DMS 273 (cell line): ENCODE measurements around the gene MMP25.

ENCODE experiments used
- DNase-seq: peaks from one replicate; lab custom pipeline; 2025; ENCODE audit not compliant: unreplicated experiment; lab: John Stamatoyannopoulos, UW

The MMP25 gene

DNA sequence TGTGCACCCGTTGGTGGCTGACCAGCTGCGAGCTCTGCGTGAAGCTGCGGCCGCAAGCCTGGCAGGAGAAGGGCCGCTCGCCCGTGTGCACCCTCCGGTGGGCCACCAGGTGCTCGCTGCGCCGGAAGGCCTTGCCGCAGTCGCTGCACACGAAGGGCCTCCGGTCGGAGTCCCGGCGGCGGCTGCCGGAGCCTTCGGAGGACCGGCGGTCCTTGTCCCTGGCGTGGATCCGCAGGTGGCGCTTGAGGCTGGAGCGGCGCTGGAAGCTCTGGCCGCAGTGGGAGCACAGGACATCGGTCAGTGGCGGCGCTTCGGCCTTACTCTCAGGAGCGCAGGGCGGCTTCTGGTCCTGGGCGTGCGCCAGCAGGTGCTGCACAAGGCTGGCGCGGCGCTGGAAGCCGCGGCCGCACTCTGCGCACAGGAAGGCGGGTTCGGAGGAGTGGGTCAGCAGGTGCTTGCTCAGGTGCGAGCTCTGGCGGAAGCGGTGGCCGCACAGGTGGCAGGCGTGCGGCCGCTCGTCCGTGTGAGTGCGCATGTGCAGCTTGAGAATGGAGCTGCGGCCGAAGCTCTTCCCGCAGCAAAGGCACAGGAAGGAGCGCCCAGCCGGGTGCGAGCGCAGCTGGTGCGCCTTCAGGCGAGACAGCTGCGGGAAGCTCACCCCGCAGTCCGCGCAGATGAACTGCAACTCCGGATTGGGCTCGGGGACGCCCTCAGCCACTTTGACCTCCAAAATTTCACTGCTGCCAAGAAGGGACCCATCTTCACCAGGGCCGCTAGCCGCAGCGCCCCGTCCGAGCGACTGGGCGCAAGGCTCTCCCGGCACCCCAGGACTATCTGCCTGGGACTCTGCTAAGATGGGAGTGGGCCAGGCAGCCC, 43.6 kb downstream of the MMP25 start:
- no peak for DNase-seq

DNA sequence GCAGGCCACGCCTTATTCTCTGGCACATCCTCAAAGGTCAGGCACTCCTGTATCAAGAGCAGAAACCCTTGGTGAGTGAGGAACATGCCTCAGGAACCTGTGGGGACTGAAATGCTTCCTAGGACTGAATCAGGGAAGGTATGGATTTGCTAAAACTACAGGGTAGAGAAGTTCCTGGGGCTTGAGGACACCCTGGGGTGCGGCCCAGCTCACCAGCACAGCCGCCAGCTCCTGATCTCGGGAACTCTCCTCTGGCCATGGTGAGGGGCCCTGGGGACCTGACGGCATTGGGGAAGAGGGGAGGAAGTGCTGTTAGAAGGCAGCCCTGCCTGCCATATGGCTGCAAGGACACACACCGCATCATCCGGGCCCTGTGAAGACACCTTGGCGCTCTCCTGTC, 45.2 kb downstream of the MMP25 start:
- DNase-seq, result no peak

GRCh38 chr16:3092501-3092941, 46.2 kb downstream of the MMP25 start:
- no peak for DNase-seq

DNA sequence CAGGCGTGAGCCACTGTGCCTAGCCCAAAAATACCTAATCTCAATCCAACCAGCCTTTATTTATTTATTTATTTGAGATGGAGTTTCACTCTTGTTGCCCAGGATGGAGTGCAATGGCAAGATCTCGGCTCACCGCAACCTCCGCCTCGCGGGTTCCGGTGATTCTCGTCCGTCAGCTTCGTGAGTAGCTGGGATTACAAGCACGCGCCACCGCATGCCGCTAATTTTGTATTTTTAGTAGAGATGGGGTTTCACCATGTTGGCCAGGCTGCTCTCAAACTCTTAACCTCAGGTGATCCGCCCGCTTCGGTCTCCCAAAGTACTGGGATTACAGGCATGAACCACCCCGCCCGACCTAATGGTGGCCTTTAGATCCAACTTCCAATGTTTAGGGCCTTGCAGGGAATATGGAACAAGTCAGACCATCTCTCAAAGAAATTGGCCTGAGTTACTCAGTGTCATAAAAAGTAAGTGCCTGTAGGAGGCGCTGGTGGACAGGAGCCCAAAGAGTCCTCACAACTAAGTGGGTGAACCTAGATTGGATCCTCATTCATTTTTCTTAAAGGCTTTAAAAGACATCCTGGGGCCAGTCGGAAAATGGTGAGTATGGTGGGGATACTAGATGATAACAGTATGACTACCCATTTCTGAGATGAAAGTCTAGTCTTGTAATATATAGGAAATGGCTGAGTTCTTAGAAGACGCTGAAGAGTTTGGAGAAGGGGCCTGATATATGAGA, 48.1 kb downstream of the MMP25 start:
- DNase-seq, result peak; percentile 73

- DNase-seq, result peak; percentile 61
These were observed 49.5 kb downstream of the MMP25 start for GRCh38 chr16:3095869-3096268.

GRCh38 chr16:3096362-3096761, 50.0 kb downstream of the MMP25 start:
- no peak for DNase-seq

- no peak for DNase-seq
These were observed 50.9 kb downstream of the MMP25 start for GRCh38 chr16:3097266-3097665.

GRCh38 chr16:3098459-3099394, 52.4 kb downstream of the MMP25 start, which contains the start of gene ZSCAN10:
Gene ZSCAN10, minus strand, starts transcription at chr16:3099294. Its CDS starts 6,357 bp downstream, at chr16:3092937.
- DNase-seq, result no peak

DNA sequence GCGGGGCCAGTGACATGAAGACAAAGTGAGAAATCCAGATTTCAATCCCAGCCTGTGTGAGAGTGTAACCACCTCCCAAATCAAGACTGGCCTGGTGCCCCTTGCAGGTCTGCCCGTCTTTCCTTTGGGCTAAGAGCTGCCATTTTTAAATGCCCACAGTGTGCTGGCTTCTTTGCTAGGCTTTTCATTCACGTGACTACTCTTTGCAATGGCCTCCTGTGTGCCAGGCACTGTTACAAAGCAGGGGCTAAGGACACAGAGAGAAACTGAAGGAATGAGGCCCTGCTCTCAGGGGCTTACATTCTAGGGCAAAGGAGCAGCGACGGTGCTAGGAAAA, 53.0 kb downstream of the MMP25 start:
- DNase-seq, result no peak

GRCh38 chr16:3099732-3100499, 53.6 kb downstream of the MMP25 start:
- DNase-seq, result peak; percentile 66

DNA sequence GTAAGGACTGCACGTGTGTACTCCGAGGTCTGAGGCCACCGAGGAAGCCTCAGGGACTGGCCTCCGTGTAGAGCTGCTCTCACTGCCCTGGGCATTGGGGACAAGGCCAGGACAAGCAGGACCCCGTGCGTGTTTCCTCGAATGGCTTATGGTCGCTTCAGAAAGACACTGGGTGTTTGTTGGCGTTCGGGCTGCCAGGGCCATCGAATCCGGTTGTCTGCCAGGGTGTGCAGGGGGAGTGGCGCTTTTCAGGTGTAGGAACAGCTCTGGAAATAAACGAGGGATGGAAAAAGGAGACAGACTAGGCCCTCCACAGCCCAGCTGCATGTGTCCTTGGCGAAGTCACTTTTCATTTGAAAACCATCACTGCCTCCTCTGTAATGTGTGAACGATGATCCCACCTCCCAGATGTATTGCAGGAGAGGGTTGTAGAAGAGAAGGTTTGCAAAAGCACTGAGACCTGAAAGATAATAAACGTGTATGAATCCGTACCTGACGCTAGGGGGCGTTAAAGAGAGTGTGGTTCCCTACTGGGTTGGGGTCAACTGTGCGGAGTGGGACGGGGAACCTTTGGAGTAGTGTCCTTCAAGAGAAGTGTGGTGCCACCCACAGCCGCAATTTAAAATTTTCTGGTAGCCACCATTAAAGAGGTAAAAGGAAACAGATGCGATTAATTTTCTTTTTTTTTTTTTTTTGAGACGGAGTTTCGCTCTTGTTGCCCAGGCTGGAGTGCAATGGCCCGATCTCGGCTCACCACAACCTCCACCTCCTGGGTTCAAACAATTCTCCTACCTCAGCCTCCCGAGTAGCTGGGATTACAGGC, 54.9 kb downstream of the MMP25 start:
- DNase-seq, result peak; percentile 78

GRCh38 chr16:3101841-3102470, 55.6 kb downstream of the MMP25 start:
- DNase-seq, result no peak

- DNase-seq, result peak; percentile 98
These were observed 60.0 kb downstream of the MMP25 start for GRCh38 chr16:3106205-3106928.
